Body of pancreas (tissue), 4 donors: ENCODE data around the gene NKAPD1.

Source experiments
- POLR2A ChIP-seq, 3 donors: fragments of 450-650 bp; IDR thresholded peaks; one replicate each; pipeline ENCODE4 v1.6.1; 2016; ENCODE audit warnings: antibody characterized with exemption in 3 of 3, mild to moderate bottlenecking in 2 of 3
- TF ChIP-seq, protein P1 (sequence below), 7 experiments: fragments of 450-650 bp in 4 of 7; fragments of 200-600 bp in 3 of 7; sonication (generic) in 3 of 7; IDR thresholded peaks; one replicate each; pipeline ENCODE4 v1.5.1; 2016 to 2019; ENCODE audit warnings: antibody characterized with exemption in 7 of 7

DNA sequence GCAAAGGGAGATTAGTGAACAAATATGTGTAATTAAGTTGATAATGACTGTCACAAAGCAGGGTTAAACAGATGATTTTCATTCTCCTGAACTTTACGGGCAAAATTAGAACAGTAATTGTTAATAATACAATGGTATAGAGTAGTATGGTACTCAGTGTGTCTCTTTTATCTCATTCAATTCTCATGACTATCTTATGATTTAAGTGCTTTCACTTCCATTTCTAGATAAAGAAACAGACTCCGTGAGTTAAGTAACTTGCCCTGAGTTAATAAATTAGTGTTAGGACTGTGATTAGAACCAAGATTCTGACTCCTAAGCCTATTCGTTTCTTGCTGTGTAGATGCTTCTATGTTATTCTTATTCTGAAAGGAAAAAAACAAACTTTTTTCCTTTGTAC, 22.3 kb upstream of the NKAPD1 start:
- TF ChIP-seq POLR2A (IDR thresholded peaks at IDR 0.05): no peak
- TF ChIP-seq, protein P1, sequence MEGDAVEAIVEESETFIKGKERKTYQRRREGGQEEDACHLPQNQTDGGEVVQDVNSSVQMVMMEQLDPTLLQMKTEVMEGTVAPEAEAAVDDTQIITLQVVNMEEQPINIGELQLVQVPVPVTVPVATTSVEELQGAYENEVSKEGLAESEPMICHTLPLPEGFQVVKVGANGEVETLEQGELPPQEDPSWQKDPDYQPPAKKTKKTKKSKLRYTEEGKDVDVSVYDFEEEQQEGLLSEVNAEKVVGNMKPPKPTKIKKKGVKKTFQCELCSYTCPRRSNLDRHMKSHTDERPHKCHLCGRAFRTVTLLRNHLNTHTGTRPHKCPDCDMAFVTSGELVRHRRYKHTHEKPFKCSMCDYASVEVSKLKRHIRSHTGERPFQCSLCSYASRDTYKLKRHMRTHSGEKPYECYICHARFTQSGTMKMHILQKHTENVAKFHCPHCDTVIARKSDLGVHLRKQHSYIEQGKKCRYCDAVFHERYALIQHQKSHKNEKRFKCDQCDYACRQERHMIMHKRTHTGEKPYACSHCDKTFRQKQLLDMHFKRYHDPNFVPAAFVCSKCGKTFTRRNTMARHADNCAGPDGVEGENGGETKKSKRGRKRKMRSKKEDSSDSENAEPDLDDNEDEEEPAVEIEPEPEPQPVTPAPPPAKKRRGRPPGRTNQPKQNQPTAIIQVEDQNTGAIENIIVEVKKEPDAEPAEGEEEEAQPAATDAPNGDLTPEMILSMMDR (IDR thresholded peaks at IDR 0.05): no peak
